TTC549 (cell line): Measurements from ENCODE around the gene GPR157.
"Not testable (repeated sequence)": the region's sequence is repeated elsewhere in the genome, so short reads cannot be mapped to it uniquely, and the experiment has no call there.

Source experiments
- FAIRE-seq: peaks from 2 replicates; lab custom pipeline; 2012; peaks lifted over from hg19 to GRCh38; lab: Jason Lieb, UNC

The GPR157 gene

DNA sequence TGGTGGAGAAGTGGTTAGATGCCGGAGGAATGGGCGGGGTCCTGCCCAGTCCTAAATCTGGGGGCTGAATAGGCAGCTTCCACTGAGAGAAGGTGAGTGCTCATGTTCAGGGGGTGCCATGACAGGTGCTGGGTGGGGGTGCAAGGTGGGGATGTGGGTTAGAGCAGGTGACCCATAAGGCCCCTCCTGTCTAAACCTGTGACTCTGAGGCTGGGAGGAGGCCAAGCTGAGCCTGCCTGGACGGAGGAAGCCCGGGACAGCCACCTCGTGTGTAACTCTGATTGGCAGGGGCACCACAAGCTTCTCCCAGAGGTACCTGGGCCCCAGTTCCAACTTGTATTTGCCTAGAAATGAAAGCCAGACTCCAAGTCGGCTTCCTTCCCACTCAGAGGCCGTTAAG is 10.7 kb downstream of the GPR157 start:
- no peak for FAIRE-seq

DNA sequence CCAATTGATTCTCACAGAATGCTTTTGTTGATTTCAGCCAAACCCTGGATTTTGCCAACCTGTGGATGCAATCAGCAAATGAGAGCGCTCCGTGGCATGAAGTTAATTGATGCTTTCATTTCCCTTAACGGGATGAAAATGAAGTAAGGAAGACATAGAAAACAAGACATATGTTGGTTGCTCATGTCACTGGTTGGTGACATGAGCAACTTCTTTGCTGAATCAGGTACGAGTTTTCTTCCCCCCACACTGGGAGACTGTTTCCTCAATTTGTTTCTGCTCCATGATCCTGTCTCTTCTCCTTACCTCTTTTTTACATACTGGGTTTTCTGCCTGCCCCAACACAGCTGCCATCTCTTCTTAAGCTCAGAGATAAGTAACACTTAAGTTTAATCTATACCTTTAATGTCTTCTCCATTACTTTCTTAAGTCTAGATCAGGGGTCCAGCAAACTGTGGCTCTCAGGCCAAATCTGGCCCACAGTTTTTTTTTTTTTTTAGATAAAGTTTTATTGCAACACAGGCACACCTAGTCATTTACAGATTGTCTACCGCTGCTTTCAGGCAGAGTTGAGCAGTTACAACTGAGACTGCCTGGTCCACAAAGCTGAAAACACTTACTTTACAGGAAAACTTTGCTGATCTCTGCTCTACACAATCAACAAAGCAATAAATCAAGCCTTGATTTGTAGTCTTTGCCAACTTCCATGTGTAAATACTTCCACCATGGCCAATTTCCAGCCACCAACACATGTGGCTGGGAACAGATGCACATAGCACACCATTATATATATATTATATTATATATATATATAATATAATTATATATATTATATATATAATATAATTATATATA is 13.3 kb downstream of the GPR157 start:
- FAIRE-seq: no peak

DNA sequence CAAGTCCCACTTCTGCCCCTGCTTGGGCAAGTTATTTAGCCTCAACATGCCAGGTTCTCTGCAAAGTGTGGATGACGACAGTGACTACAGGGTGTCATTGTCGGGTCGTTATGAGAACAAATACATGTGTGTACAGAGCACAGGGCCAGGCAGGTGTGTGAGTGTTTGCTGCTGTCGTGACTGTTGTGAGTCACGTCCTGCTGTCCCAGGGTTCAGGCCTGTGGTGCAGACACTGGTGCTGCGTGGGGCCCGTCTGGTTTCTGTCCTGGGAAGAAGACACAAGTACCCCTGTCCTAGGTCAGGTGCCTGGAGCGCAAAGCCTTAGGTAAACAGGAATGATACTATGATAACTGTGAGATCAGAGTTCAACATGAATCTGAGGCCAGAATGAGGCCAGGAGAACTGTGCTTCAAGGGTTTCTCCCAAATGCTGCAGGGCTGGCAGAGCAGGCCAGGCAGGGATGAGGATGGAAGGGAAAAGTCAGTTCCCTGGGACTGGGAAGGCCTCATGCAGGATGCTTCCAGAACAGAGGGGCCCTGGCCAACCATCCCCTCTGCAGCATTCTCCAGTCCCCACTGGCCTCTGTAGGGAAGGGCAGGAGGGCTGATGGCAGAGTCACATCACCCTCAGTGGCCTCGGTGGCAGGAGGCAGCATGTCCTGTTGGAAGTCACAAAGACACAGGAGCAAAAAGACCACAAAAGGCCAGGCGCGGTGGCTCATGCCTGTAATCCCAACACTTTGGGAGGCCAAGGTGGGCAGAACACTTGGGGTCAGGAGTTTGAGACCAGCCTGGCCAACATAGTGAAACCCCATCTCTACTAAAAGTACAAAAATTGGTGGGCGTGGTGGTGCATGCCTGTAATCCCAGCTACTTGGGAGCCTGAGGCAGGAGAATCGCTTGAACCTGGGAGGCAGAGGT is 15.7 kb downstream of the GPR157 start:
- no peak for FAIRE-seq

DNA sequence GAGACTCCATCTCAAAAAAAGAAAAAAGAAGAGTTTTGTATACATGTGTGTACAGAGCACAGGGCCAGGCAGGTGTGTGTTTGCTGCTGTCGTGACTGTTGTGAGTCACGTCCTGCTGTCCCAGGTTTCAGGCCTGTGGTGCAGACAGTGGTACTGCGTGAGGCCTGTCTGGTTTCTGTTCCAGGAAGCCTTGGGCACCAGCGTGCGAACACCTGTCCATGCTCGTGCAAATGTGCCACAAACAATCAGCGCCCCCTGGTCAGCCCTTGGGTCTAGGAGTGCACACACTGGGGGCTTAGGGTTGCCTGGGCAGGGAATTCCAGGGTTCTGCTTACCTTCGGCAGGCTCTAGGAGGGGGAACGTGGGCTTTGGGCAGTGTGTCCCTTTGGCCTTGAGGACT is 16.9 kb downstream of the GPR157 start:
- FAIRE-seq: no peak

- FAIRE-seq: no peak
Observed at GRCh38 chr1:9111357-9111691, 17.6 kb downstream of the GPR157 start.

DNA sequence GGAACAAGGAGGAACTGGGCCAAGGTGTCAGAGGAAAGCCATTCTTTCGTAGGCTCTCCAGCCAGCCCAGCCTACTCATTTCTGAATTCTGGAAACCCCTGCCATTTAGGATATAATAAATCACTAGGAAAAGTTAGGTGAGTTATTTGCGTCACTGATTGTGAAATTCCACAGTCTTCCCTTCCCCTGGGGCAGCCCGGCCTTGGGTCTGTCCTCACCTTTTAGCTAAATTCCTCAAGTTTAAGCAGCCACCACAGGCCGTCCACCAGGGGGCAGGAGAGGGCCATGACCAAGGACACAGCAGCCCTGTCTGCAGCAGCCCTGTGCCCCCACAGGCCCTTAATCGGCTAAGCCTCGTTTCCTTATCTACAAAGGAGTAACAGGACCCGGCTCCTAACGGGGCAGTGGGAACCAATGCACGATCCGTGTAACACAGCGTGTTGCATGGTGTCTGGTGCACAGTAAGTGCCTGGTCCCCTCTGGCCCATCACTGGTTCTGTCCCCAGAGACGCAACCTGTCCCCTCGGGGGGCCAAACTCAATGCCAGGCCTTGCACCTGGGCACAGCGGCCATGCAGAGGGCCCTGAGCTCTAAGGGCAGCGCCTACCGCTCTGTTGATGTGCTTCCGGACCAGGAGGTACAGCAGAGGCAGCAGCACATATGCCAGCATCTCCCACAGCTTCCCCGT is 18.1 kb downstream of the GPR157 start:
- FAIRE-seq: no peak

DNA sequence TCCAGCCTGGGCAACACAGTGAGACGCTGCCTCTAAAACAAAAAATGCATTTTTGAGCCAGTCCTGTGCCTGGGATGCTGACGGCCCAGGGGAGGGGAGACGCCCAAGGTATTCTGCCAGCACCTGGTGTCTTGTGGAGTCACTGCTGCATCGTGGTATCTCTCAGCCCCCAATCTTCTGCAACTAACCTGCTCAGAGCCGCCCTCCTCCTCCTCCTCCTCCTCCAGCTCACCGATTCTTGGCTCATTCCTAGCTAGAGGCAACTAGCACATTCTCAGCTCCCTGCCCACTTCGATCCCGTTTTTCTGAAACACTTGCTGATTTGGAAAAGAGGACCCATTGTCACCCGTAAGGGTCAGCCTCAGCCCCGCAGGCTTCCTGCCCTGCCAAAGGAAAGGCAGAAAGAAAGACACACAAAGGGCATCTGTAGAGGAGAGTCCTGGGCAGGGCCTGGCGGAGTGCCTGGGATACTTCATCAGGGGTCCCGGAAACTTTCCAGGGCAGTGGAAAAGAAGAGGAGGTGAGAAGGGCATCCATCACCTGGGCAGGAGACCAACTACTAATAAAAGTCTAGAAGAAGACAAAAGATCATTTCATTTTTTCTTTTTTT is 20.7 kb downstream of the GPR157 start:
- no peak for FAIRE-seq

DNA sequence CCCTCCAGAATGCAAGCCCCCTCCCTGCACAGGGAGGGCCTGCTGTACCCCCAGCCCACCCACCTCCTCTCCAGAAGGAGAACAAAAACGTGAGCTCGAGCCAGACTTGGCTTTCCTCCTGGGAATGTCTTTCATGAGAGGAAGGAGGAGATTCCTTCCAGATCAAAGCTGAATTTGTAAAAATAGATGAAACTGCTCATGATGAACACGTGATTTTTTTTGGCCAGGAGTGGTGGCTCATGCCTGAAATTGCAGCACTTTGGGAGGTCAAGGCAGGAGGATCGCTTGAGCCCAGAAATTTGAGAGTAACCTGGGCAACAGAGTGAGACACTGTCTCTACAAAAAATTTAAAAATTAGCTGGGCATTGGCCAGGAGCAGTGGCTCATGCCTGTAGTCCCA is 21.8 kb downstream of the GPR157 start:
- FAIRE-seq: no peak

DNA sequence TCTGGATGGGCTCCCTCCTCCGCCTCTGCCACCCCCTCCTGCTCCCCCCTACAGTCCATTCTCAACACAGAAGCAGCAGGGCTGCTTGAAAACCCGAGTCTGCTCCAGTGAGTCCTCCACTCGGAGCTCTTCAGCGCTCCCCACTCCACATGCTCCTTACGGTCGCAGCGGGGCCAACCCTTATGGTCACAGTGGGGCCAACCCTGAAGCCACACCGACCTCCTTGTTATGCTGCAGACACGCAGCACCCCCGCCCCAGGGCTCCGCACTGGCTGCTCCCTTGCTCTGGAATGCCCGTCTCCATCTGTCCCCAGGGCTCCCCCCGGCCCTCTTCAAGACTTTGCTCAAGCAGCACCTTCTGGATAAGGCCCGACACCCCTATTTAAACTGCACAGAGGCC is 22.6 kb downstream of the GPR157 start:
- FAIRE-seq: no peak

DNA sequence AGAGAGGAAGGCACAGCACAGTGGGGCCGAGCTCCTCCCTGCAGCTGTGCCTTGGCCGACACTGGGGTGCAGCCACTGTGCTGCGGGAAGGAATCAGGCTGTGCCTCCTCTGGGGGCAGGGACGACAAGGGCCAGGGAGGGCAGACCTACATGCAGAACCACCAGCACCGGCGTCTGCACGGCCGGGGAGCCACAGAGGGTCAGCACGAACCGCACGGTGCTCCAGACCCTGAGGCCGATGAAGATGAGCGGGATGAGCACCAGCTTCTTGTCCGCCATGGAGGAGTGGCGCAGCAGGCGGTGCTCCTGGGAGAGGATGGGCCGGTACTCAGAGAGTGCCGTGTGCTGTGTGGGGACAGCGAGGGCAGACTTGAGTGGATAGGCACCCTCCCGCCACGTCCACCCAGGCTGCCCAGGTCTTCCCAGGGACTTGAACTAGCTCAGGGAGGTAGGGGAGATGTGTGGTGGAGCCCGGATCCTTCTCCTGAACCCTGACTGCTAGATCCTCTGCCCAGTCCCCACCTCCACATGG is 23.5 kb downstream of the GPR157 start:
- FAIRE-seq: no peak

- no peak for FAIRE-seq
Observed at GRCh38 chr1:9101510-9102146, 27.3 kb downstream of the GPR157 start.

- FAIRE-seq: no peak
Observed at GRCh38 chr1:9100471-9101043, 28.3 kb downstream of the GPR157 start.

- FAIRE-seq: no peak
Observed at GRCh38 chr1:9099555-9099954, 29.3 kb downstream of the GPR157 start.

- FAIRE-seq: no peak
Observed at GRCh38 chr1:9097947-9098705, 30.8 kb downstream of the GPR157 start.

DNA sequence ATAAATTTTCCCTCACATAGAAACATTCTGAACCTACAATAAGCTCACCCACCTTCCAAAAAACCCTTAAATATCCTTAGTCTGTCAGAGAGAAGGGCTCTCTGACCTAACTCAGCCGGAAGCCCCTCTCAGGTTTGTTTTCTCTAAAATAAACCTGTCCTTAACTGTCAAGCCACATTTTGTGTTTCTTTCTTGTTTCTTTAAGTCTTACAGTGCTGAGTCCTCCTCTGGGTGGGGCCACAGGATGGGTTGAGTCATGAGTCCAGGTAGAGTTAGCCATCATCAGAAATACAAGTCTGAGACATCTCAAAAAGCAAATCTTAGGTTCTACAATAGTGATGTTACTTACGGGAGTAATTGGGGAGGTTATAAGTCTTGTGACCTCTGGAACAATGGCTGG is 33.1 kb downstream of the GPR157 start:
- no peak for FAIRE-seq

DNA sequence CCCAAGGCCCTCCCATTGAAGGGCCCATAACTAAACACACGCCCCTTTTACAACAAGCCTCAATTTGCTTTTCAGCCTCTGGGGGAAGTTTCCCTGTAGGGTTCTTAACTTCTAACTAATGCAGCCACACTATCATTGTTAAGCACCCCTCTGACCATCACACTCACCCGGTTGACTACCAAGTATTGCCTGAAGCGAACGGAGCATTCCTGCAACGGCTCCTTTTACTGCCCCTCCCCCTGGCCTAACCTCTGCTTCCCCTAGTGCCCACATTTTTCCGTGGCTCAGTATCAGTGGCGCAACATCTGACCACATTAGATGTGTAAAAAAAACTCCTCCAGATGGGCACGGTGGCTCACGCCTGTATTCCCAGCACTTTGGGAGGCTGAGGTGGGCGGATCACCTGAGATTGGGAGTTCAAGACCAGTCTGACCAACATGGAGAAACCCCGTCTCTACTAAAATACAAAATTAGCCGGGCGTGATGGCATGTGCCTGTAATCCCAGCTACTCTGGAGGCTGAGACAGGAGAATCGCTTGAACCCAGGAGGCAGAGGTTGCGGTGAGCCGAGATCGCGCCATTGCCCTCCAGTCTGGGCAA is 34.8 kb downstream of the GPR157 start:
- FAIRE-seq: not testable (repeated sequence)

DNA sequence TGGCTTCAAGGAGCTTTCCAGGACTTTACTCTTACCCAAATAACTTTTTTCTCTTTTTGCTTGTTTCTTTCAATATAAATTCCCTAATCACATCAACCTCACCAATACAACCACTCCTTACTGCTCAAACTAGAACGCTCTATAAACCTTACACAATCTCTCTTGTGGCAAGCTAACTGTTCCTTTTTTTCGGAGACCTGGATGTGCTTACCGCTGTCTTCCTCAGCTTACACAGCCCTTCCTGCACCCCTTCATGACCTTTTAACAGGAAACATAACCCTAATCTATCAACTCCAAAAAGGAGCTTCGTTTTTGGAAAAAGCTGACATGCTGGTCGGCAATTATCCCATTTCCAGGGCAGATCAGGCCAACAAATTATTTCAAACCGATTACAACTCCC is 35.3 kb downstream of the GPR157 start:
- FAIRE-seq: no peak

GRCh38 chr1:9093091-9093490 is 35.8 kb downstream of the GPR157 start:
- FAIRE-seq: no peak

DNA sequence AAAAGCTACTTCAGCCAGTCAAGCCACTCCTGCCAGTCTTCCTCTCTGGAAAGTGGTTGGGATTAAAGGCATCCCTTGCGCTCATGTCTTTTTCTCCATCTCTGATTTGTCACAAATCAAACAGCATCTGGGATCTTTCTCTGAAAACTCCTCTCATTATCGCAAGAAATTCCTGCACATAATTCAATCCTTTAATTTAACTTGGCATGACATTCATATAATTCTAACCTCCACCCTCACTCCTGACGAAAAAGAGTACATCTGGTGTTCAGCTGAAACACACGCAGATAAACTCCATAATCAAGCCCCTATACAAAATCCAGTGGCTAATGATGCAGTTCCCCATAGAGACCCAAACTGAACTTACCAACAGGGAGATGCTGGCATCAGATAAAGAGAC is 40.1 kb downstream of the GPR157 start:
- FAIRE-seq: no peak
